ENCODE measurements around the gene MYL5. TPM values are rescaled to one million over a fixed set of nuclear protein-coding genes. Genes with fewer than 3 reads are reported as not detected.

Gene MYL5
- total and polyA plus RNA-seq, 2 donors (not counting 1 experiment from before 2014, with no cell fraction given) = 9.6 to 14.4 TPM

GRCh38 chr4:663046-663437, 11.3 kb upstream of the MYL5 start:
- no peak overlapping the region for H2AFZ ChIP-seq (ENCODE audit: low read length)
- H3K9me3 ChIP-seq (ENCODE audit: control insufficient read depth, insufficient read depth, low read depth, low read length) = no peaks in the 10 kb centered on the region
- no peak overlapping the region for H3K27ac ChIP-seq (ENCODE audit: insufficient read depth, low read length)
- TF ChIP-seq CTCF (conservative IDR thresholded peaks at IDR 0.05 in 1 of 2, IDR thresholded peaks at IDR 0.05 in 1 of 2; ENCODE audit: low read depth in 1 of 2, low read length in 2 of 2) (no peak), EZH2 (IDR thresholded peaks at IDR 0.05; ENCODE audit: low read length, missing control alignments) (no peak)
- no peaks in the 10 kb centered on the region for H3K4me1 ChIP-seq (ENCODE audit: control insufficient read depth, extremely low read depth, insufficient read depth, low read length)
- H3K9ac ChIP-seq (ENCODE audit: insufficient read depth, low read length) = no peak overlapping the region
- no peaks in the 10 kb centered on the region for H3K36me3 ChIP-seq (ENCODE audit: control insufficient read depth, insufficient read depth, low read length)
- DNase-seq (ENCODE audit: low read depth in 2 of 2) = no peak
- H3K79me2 ChIP-seq (ENCODE audit: control insufficient read depth, insufficient read depth, low read length) = no peaks in the 10 kb centered on the region
- H3K4me2 ChIP-seq (ENCODE audit: extremely low read depth, insufficient read depth, low read length) = no peak overlapping the region
- H4K20me1 ChIP-seq (ENCODE audit: control insufficient read depth, extremely low read depth, insufficient read depth, low read length) = no peaks in the 10 kb centered on the region
- peak overlapping the region in 1 of 4 experiments; percentile 28 for H3K4me3 ChIP-seq (replicated peaks in 1 of 4; ENCODE audit: control extremely low read depth in 1 of 4, insufficient read depth in 1 of 4, low read depth in 3 of 4, low read length in 4 of 4)
- H3K27me3 ChIP-seq (ENCODE audit: control insufficient read depth, insufficient read depth, low read length) = peaks cover 3% of the 10 kb centered on the region

GRCh38 chr4:663438-664428, 10.6 kb upstream of the MYL5 start:
- H3K4me2 ChIP-seq (ENCODE audit: extremely low read depth, insufficient read depth, low read length) = no peak overlapping the region
- no peak overlapping the region for H3K27ac ChIP-seq (ENCODE audit: insufficient read depth, low read length)

More at GRCh38 chr4:663438-664428, 10.6 kb upstream of the MYL5 start:
- no peak for DNase-seq (ENCODE audit: low read depth in 2 of 2)
- Histone ChIP-seq H4K20me1 (ENCODE audit: control insufficient read depth, extremely low read depth, insufficient read depth, low read length) (no peaks in the 10 kb centered on the region), H3K9ac (ENCODE audit: insufficient read depth, low read length) (no peak overlapping the region), H3K4me1 (ENCODE audit: control insufficient read depth, extremely low read depth, insufficient read depth, low read length) (no peaks in the 10 kb centered on the region), H3K36me3 (ENCODE audit: control insufficient read depth, insufficient read depth, low read length) (no peaks in the 10 kb centered on the region), H3K9me3 (ENCODE audit: control insufficient read depth, insufficient read depth, low read depth, low read length) (no peaks in the 10 kb centered on the region), H2AFZ (ENCODE audit: low read length) (no peak overlapping the region), H3K4me3 (replicated peaks in 1 of 4; ENCODE audit: control extremely low read depth in 1 of 4, insufficient read depth in 1 of 4, low read depth in 3 of 4, low read length in 4 of 4) (peak overlapping the region in 2 of 4 experiments; percentile 17 to 47), H3K27me3 (ENCODE audit: control insufficient read depth, insufficient read depth, low read length) (peaks cover 3% of the 10 kb centered on the region), H3K79me2 (ENCODE audit: control insufficient read depth, insufficient read depth, low read length) (no peaks in the 10 kb centered on the region)
- TF ChIP-seq EZH2 (IDR thresholded peaks at IDR 0.05; ENCODE audit: low read length, missing control alignments) = no peak
- TF ChIP-seq CTCF (conservative IDR thresholded peaks at IDR 0.05 in 1 of 2, IDR thresholded peaks at IDR 0.05 in 1 of 2; ENCODE audit: low read depth in 1 of 2, low read length in 2 of 2) = peak in 1 of 2 donors; percentile 1
